HCT116 (cell line): Measurements from ENCODE around the gene CEP43. TPM values are rescaled to one million over a fixed set of nuclear protein-coding genes. Genes with fewer than 3 reads are reported as not detected.

Source experiments
- ATAC-seq: fragments of 200-7000 bp; cut with Tn5 transposase; 2 replicates; pipeline ENCODE4 v1.9.1; 2020; ENCODE audit warnings: mild to moderate bottlenecking, moderate library complexity
- BruUV-seq: library from RNA; stranded (reverse); fragments of 400-500 nt; replicated peaks from 2 replicates; lab custom pipeline; 2021; lab: Mats Ljungman, UMichigan
- CTCF ChIA-PET: fragments of 300-600 bp; sonication (Branson Sonifier 250); formaldehyde crosslinking; loops from one replicate; lab custom pipeline; 2021; ENCODE audit warnings: antibody characterized with exemption; lab: Charles Lee
- POLR2A ChIA-PET: fragments of 300-600, 350-600 bp; sonication (Branson Sonifier 250); formaldehyde crosslinking; loops from one replicate; lab custom pipeline; 2021; ENCODE audit warnings: antibody characterized with exemption; lab: Charles Lee
- RAD21 ChIA-PET, 2 experiments: fragments of 300-600 bp; sonication (Branson Sonifier 250); formaldehyde crosslinking; loops; one replicate each; lab custom pipeline; 2023; ENCODE audit warnings: low total read pairs in 2 of 2; ENCODE audit not compliant: uncharacterized antibody in 2 of 2, unreplicated experiment in 2 of 2, low non-redundant PET in 1 of 2; lab: Charles Lee
- DNase-seq: peaks from one replicate; pipeline ENCODE4 v3.0.0-alpha.2; 2010; ENCODE audit warnings: low read depth, low spot score
- H2AFZ ChIP-seq: fragments of 200-600 bp; shearing (Covaris generic), sonication (generic); 2 replicates; pipeline ENCODE4 v1.6.1; 2017; ENCODE audit warnings: low read depth, mixed run types, mixed read lengths, antibody characterized with exemption, low read length; ENCODE audit not compliant: poor library complexity, severe bottlenecking
- H3K27ac ChIP-seq: 2 replicates; pipeline ENCODE4 v1.5.1; 2012; ENCODE audit warnings: low read depth, low read length
- H3K27me3 ChIP-seq: fragments of 200-600 bp; sonication (generic); 2 replicates; pipeline ENCODE4 v1.6.1; 2016; ENCODE audit warnings: mixed run types, low read length, mixed read lengths; ENCODE audit not compliant: insufficient read depth
- H3K36me3 ChIP-seq, 2 experiments: fragments of 200-500 bp in 1 of 2; fragments of 200-600 bp in 1 of 2; sonication (Bioruptor generic) in 1 of 2; sonication (generic) in 1 of 2; 2 replicates each; pipeline versions ENCODE4 v1.5.1 to v1.6.1; 2014 to 2016; ENCODE audit warnings: low read length in 2 of 2, inconsistent platforms in 1 of 2, mixed read lengths in 1 of 2, mixed run types in 1 of 2; ENCODE audit not compliant: insufficient read depth in 2 of 2, control insufficient read depth in 1 of 2
- H3K4me1 ChIP-seq, 2 experiments: fragments of 200-600 bp in 1 of 2; sonication (generic) in 1 of 2; 2 replicates each; pipeline versions ENCODE4 v1.5.1 to v1.6.1; 2012 to 2017; ENCODE audit warnings: low read length in 2 of 2, inconsistent platforms in 1 of 2, mild to moderate bottlenecking in 1 of 2, mixed read lengths in 1 of 2, mixed run types in 1 of 2, moderate library complexity in 1 of 2; ENCODE audit not compliant: insufficient read depth in 2 of 2, control insufficient read depth in 1 of 2
- H3K4me2 ChIP-seq: fragments of 200-600 bp; sonication (generic); 2 replicates; pipeline ENCODE4 v1.6.1; 2017; ENCODE audit warnings: mixed run types, low read length, mixed read lengths
- H3K4me3 ChIP-seq, 2 experiments: fragments of 200-600 bp in 1 of 2; sonication (generic) in 1 of 2; replicated peaks in 1 of 2; 2 replicates each; pipeline ENCODE4 v1.5.1; 2011 to 2016; ENCODE audit warnings: low read length in 2 of 2, control low read depth in 1 of 2, low read depth in 1 of 2, mild to moderate bottlenecking in 1 of 2, mixed read lengths in 1 of 2, mixed run types in 1 of 2
- H3K79me2 ChIP-seq: fragments of 200-600 bp; sonication (generic); 2 replicates; pipeline ENCODE4 v1.6.1; 2017; ENCODE audit warnings: mild to moderate bottlenecking, mixed run types, low read length, moderate library complexity, mixed read lengths; ENCODE audit not compliant: insufficient read depth
- H3K9ac ChIP-seq: fragments of 200-600 bp; sonication (generic); 2 replicates; pipeline ENCODE4 v1.6.1; 2016; ENCODE audit warnings: low read length, mixed read lengths
- H3K9me2 ChIP-seq: fragments of 200-600 bp; sonication (generic), shearing (Covaris generic); 2 replicates; pipeline ENCODE4 v1.6.1; 2017; ENCODE audit warnings: mixed run types, mild to moderate bottlenecking, moderate library complexity; ENCODE audit not compliant: insufficient read depth
- H3K9me3 ChIP-seq, 2 experiments: fragments of 200-500 bp in 1 of 2; fragments of 200-600 bp in 1 of 2; sonication (Bioruptor generic) in 1 of 2; sonication (generic) in 1 of 2; 2 replicates each; pipeline ENCODE4 v1.6.1; 2014 to 2017; ENCODE audit warnings: low read length in 2 of 2, mixed read lengths in 2 of 2, inconsistent platforms in 1 of 2, low read depth in 1 of 2, mild to moderate bottlenecking in 1 of 2, mixed run types in 1 of 2, moderate library complexity in 1 of 2; ENCODE audit not compliant: control insufficient read depth in 1 of 2, insufficient read depth in 1 of 2
- H4K20me1 ChIP-seq: fragments of 200-600 bp; sonication (generic), shearing (Covaris generic); 2 replicates; pipeline ENCODE4 v1.6.1; 2017; ENCODE audit warnings: mixed run types, mild to moderate bottlenecking, moderate library complexity; ENCODE audit not compliant: insufficient read depth
- ATF3 ChIP-seq: IDR thresholded peaks from 2 replicates; pipeline ENCODE4 v1.6.1; 2012
- CEBPB ChIP-seq: IDR thresholded peaks from 2 replicates; pipeline ENCODE4 v1.6.1; 2012; ENCODE audit warnings: low read depth
- EGR1 ChIP-seq: IDR thresholded peaks from 2 replicates; pipeline ENCODE4 v1.6.1; 2012; ENCODE audit warnings: low read depth
- EZH2 ChIP-seq: fragments of 200-600 bp; sonication (generic); IDR thresholded peaks from 2 replicates; pipeline ENCODE4 v1.6.1; 2017; ENCODE audit warnings: antibody characterized with exemption, mixed run types
- MAX ChIP-seq: IDR thresholded peaks from 2 replicates; pipeline ENCODE4 v1.6.1; 2012
- POLR2A ChIP-seq: IDR thresholded peaks from 2 replicates; pipeline ENCODE4 v1.7.0; 2011; ENCODE audit warnings: borderline replicate concordance; ENCODE audit not compliant: insufficient read depth, insufficient read length; ENCODE audit errors: extremely low read depth
- SIN3A ChIP-seq: IDR thresholded peaks from 2 replicates; pipeline ENCODE4 v1.6.1; 2012; ENCODE audit warnings: low read depth
- SP1 ChIP-seq: IDR thresholded peaks from 2 replicates; pipeline ENCODE4 v1.6.1; 2012; ENCODE audit warnings: low read depth
- YY1 ChIP-seq: IDR thresholded peaks from 2 replicates; pipeline ENCODE4 v1.6.1; 2011; ENCODE audit warnings: low read length, low read depth, moderate library complexity, mild to moderate bottlenecking; ENCODE audit not compliant: insufficient replicate concordance; ENCODE audit errors: extremely low read depth
- ZBTB33 ChIP-seq: IDR thresholded peaks from 2 replicates; pipeline ENCODE4 v1.6.1; 2011; ENCODE audit warnings: mild to moderate bottlenecking, low read length, moderate library complexity; ENCODE audit not compliant: insufficient replicate concordance; ENCODE audit errors: extremely low read depth
- ZNF274 ChIP-seq: fragments of 200-500 bp; sonication (Bioruptor generic); IDR thresholded peaks from 2 replicates; pipeline ENCODE4 v1.6.1; 2014; ENCODE audit warnings: mild to moderate bottlenecking, low read depth, low read length, inconsistent platforms
- intact Hi-C: fragments of 100-400 bp; cut with micrococcal nuclease; formaldehyde crosslinking; loops from 2 replicates; pipeline ENCODE4 v1.10.0; 2022
- total RNA-seq: library from RNA; stranded (reverse); gene quantifications from one replicate; pipeline ENCODE4 v1.2.1, GENCODE V29; 2021; ENCODE audit not compliant: unreplicated experiment

CEP43 gene
- total RNA-seq, 1 experiment from 2014 or later = 15.8 TPM

- RAD21 ChIA-PET = no interaction called here
- POLR2A ChIA-PET = no interaction called here
- H3K36me3 ChIP-seq = no peaks in the 10 kb centered on the region
- ATAC-seq (no peak), DNase-seq (no peak)
- H3K9ac ChIP-seq = no peak overlapping the region
- no peaks in the 10 kb centered on the region for H3K9me2 ChIP-seq
- H3K4me1 ChIP-seq = no peaks in the 10 kb centered on the region
- no TSS peak for BruUV-seq
- no peak overlapping the region for H2AFZ ChIP-seq
- H3K27ac ChIP-seq = no peak overlapping the region
- H4K20me1 ChIP-seq = no peaks in the 10 kb centered on the region
- H3K4me2 ChIP-seq = no peak overlapping the region
- peaks cover 5% of the 10 kb centered on the region; the same call in 1 of the 2 replicates for H3K79me2 ChIP-seq
- H3K27me3 ChIP-seq = no peaks in the 10 kb centered on the region
- no peak for TF ChIP-seq MAX
- TF ChIP-seq YY1 = no peak
- TF ChIP-seq ATF3 = no peak
- TF ChIP-seq ZNF274 = no peak
- TF ChIP-seq POLR2A = no peak
- TF ChIP-seq CEBPB = no peak
- no peak for TF ChIP-seq EGR1
- TF ChIP-seq SIN3A = no peak
- TF ChIP-seq ZBTB33 = no peak
- TF ChIP-seq SP1 = no peak
- TF ChIP-seq EZH2 = no peak
- intact Hi-C loops = no loop called here
- CTCF ChIA-PET = no interaction called here
- no peaks in the 10 kb centered on the region for H3K9me3 ChIP-seq
- no peak overlapping the region for H3K4me3 ChIP-seq
Measured at GRCh38 chr6:166980738-166981137, 18.5 kb upstream of the CEP43 start.
